GM23338 (cell line): ENCODE data around the gene HEBP1.

Experiments
- CREB1 ChIP-seq: fragments of 250-450 bp; sonication (Bioruptor Pico); IDR thresholded peaks from 2 replicates; pipeline ENCODE4 v1.5.0; 2020; ENCODE audit warnings: low read depth, mild to moderate bottlenecking, moderate library complexity
- CTCF ChIP-seq, 2 experiments: fragments of 200-600 bp in 1 of 2; sonication (generic) in 1 of 2; conservative IDR thresholded peaks; 2 replicates each; pipeline versions ENCODE4 v1.5.1 to v1.6.1; 2016 to 2017; ENCODE audit warnings: antibody characterized with exemption in 2 of 2, low read depth in 2 of 2, mild to moderate bottlenecking in 2 of 2, moderate library complexity in 1 of 2
- ETS1 ChIP-seq: IDR thresholded peaks from 2 replicates; pipeline ENCODE4 v1.6.1; 2016; ENCODE audit warnings: antibody characterized with exemption
- EZH2 ChIP-seq: fragments of 200-600 bp; sonication (generic); IDR thresholded peaks from one replicate; pipeline ENCODE4 v1.8.0; 2017; ENCODE audit warnings: antibody characterized with exemption, mild to moderate bottlenecking, low read depth; ENCODE audit not compliant: unreplicated experiment
- EZH2phosphoT487 ChIP-seq: fragments of 200-600 bp; sonication (generic); IDR thresholded peaks from one replicate; pipeline ENCODE4 v1.8.1; 2018; ENCODE audit warnings: antibody characterized with exemption; ENCODE audit not compliant: unreplicated experiment
- JUNB ChIP-seq: IDR thresholded peaks from one replicate; pipeline ENCODE4 v1.6.1; 2016; ENCODE audit warnings: antibody characterized with exemption; ENCODE audit not compliant: unreplicated experiment
- POLR2AphosphoS5 ChIP-seq: IDR thresholded peaks from 2 replicates; pipeline ENCODE4 v1.6.1; 2016; ENCODE audit warnings: antibody characterized with exemption, low read depth
- STAT1 ChIP-seq: IDR thresholded peaks from one replicate; pipeline ENCODE4 v1.6.1; 2016; ENCODE audit warnings: antibody characterized with exemption; ENCODE audit not compliant: unreplicated experiment
- TF ChIP-seq, protein P1 (sequence below): IDR thresholded peaks from one replicate; pipeline ENCODE4 v1.6.1; 2018; ENCODE audit warnings: antibody characterized with exemption; ENCODE audit not compliant: unreplicated experiment
- TF ChIP-seq, protein P2 (sequence below): fragments of 250-450 bp; sonication (Bioruptor Pico); IDR thresholded peaks from 2 replicates; pipeline ENCODE4 v1.5.0; 2020; ENCODE audit warnings: mild to moderate bottlenecking, moderate library complexity

- no peak for TF ChIP-seq CTCF (conservative IDR thresholded peaks at IDR 0.05; ENCODE audit: low read depth in 2 of 2)
- TF ChIP-seq EZH2 = no peak
- no peak for TF ChIP-seq POLR2AphosphoS5
- TF ChIP-seq EZH2phosphoT487 = no peak
- TF ChIP-seq, protein P1, sequence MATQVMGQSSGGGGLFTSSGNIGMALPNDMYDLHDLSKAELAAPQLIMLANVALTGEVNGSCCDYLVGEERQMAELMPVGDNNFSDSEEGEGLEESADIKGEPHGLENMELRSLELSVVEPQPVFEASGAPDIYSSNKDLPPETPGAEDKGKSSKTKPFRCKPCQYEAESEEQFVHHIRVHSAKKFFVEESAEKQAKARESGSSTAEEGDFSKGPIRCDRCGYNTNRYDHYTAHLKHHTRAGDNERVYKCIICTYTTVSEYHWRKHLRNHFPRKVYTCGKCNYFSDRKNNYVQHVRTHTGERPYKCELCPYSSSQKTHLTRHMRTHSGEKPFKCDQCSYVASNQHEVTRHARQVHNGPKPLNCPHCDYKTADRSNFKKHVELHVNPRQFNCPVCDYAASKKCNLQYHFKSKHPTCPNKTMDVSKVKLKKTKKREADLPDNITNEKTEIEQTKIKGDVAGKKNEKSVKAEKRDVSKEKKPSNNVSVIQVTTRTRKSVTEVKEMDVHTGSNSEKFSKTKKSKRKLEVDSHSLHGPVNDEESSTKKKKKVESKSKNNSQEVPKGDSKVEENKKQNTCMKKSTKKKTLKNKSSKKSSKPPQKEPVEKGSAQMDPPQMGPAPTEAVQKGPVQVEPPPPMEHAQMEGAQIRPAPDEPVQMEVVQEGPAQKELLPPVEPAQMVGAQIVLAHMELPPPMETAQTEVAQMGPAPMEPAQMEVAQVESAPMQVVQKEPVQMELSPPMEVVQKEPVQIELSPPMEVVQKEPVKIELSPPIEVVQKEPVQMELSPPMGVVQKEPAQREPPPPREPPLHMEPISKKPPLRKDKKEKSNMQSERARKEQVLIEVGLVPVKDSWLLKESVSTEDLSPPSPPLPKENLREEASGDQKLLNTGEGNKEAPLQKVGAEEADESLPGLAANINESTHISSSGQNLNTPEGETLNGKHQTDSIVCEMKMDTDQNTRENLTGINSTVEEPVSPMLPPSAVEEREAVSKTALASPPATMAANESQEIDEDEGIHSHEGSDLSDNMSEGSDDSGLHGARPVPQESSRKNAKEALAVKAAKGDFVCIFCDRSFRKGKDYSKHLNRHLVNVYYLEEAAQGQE = no peak
- no peak for TF ChIP-seq CREB1
- no peak for TF ChIP-seq ETS1
- no peak for TF ChIP-seq STAT1
- no peak for TF ChIP-seq JUNB
- TF ChIP-seq, protein P2, sequence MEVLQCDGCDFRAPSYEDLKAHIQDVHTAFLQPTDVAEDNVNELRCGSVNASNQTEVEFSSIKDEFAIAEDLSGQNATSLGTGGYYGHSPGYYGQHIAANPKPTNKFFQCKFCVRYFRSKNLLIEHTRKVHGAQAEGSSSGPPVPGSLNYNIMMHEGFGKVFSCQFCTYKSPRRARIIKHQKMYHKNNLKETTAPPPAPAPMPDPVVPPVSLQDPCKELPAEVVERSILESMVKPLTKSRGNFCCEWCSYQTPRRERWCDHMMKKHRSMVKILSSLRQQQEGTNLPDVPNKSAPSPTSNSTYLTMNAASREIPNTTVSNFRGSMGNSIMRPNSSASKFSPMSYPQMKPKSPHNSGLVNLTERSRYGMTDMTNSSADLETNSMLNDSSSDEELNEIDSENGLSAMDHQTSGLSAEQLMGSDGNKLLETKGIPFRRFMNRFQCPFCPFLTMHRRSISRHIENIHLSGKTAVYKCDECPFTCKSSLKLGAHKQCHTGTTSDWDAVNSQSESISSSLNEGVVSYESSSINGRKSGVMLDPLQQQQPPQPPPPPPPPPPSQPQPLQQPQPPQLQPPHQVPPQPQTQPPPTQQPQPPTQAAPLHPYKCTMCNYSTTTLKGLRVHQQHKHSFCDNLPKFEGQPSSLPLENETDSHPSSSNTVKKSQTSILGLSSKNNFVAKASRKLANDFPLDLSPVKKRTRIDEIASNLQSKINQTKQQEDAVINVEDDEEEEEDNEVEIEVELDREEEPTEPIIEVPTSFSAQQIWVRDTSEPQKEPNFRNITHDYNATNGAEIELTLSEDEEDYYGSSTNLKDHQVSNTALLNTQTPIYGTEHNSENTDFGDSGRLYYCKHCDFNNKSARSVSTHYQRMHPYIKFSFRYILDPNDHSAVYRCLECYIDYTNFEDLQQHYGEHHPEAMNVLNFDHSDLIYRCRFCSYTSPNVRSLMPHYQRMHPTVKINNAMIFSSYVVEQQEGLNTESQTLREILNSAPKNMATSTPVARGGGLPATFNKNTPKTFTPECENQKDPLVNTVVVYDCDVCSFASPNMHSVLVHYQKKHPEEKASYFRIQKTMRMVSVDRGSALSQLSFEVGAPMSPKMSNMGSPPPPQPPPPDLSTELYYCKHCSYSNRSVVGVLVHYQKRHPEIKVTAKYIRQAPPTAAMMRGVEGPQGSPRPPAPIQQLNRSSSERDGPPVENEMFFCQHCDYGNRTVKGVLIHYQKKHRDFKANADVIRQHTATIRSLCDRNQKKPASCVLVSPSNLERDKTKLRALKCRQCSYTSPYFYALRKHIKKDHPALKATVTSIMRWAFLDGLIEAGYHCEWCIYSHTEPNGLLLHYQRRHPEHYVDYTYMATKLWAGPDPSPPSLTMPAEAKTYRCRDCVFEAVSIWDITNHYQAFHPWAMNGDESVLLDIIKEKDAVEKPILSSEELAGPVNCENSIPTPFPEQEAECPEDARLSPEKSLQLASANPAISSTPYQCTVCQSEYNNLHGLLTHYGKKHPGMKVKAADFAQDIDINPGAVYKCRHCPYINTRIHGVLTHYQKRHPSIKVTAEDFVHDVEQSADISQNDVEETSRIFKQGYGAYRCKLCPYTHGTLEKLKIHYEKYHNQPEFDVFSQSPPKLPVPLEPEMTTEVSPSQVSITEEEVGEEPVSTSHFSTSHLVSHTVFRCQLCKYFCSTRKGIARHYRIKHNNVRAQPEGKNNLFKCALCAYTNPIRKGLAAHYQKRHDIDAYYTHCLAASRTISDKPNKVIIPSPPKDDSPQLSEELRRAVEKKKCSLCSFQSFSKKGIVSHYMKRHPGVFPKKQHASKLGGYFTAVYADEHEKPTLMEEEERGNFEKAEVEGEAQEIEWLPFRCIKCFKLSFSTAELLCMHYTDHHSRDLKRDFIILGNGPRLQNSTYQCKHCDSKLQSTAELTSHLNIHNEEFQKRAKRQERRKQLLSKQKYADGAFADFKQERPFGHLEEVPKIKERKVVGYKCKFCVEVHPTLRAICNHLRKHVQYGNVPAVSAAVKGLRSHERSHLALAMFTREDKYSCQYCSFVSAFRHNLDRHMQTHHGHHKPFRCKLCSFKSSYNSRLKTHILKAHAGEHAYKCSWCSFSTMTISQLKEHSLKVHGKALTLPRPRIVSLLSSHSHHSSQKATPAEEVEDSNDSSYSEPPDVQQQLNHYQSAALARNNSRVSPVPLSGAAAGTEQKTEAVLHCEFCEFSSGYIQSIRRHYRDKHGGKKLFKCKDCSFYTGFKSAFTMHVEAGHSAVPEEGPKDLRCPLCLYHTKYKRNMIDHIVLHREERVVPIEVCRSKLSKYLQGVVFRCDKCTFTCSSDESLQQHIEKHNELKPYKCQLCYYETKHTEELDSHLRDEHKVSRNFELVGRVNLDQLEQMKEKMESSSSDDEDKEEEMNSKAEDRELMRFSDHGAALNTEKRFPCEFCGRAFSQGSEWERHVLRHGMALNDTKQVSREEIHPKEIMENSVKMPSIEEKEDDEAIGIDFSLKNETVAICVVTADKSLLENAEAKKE (CRISPR knock-in tag) = no peak
Measured at GRCh38 chr12:12965836-12966235, 34.2 kb downstream of the HEBP1 start.
